Measurements from ENCODE around the gene RPRD1B.

DNA sequence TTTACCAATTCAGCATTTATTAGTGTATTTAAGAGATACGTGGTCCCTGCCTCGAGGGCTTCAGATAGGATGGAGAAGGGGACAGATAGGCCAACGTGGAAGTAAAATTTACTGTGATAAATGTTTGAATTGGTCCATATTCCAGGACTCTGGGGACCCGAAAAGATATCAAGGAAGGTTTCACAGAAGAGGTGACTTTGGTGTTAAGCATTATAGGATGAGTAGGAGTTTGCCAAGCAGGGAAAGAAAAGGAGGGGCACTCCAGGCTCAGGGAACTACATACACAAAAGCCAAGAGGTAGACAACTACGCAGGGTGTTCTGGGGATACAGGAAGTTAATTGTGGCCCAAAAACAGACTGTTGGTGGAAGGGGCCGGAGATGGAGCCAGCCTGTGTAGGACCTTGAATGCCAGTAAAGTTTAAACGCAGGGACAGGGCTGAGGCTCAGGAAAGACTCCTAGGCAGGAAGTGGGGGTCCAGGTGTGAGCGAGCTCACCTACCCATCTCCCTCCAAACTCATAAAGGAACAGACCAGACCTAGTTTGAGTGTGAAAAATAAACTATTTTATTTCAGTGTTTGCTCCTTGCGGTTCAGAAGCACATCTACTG is 94.5 kb downstream of the RPRD1B start:
- TF ChIP-seq, protein P1, sequence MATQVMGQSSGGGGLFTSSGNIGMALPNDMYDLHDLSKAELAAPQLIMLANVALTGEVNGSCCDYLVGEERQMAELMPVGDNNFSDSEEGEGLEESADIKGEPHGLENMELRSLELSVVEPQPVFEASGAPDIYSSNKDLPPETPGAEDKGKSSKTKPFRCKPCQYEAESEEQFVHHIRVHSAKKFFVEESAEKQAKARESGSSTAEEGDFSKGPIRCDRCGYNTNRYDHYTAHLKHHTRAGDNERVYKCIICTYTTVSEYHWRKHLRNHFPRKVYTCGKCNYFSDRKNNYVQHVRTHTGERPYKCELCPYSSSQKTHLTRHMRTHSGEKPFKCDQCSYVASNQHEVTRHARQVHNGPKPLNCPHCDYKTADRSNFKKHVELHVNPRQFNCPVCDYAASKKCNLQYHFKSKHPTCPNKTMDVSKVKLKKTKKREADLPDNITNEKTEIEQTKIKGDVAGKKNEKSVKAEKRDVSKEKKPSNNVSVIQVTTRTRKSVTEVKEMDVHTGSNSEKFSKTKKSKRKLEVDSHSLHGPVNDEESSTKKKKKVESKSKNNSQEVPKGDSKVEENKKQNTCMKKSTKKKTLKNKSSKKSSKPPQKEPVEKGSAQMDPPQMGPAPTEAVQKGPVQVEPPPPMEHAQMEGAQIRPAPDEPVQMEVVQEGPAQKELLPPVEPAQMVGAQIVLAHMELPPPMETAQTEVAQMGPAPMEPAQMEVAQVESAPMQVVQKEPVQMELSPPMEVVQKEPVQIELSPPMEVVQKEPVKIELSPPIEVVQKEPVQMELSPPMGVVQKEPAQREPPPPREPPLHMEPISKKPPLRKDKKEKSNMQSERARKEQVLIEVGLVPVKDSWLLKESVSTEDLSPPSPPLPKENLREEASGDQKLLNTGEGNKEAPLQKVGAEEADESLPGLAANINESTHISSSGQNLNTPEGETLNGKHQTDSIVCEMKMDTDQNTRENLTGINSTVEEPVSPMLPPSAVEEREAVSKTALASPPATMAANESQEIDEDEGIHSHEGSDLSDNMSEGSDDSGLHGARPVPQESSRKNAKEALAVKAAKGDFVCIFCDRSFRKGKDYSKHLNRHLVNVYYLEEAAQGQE (IDR thresholded peaks at IDR 0.05): no peak
- TF ChIP-seq, protein P2, sequence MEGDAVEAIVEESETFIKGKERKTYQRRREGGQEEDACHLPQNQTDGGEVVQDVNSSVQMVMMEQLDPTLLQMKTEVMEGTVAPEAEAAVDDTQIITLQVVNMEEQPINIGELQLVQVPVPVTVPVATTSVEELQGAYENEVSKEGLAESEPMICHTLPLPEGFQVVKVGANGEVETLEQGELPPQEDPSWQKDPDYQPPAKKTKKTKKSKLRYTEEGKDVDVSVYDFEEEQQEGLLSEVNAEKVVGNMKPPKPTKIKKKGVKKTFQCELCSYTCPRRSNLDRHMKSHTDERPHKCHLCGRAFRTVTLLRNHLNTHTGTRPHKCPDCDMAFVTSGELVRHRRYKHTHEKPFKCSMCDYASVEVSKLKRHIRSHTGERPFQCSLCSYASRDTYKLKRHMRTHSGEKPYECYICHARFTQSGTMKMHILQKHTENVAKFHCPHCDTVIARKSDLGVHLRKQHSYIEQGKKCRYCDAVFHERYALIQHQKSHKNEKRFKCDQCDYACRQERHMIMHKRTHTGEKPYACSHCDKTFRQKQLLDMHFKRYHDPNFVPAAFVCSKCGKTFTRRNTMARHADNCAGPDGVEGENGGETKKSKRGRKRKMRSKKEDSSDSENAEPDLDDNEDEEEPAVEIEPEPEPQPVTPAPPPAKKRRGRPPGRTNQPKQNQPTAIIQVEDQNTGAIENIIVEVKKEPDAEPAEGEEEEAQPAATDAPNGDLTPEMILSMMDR (IDR thresholded peaks at IDR 0.05; ENCODE audit: low read depth, low read length, missing input control): no peak
- TF ChIP-seq, protein P3, sequence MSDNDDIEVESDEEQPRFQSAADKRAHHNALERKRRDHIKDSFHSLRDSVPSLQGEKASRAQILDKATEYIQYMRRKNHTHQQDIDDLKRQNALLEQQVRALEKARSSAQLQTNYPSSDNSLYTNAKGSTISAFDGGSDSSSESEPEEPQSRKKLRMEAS (IDR thresholded peaks at IDR 0.05): no peak
- TF ChIP-seq SP1 (IDR thresholded peaks at IDR 0.05) (no peak), TAF1 (conservative IDR thresholded peaks at IDR 0.05) (no peak), RAD21 (IDR thresholded peaks at IDR 0.05) (no peak), YY1 (IDR thresholded peaks at IDR 0.05) (no peak), JUND (IDR thresholded peaks at IDR 0.05) (no peak), RXRA (IDR thresholded peaks at IDR 0.05) (no peak)
- TF ChIP-seq, protein P4, sequence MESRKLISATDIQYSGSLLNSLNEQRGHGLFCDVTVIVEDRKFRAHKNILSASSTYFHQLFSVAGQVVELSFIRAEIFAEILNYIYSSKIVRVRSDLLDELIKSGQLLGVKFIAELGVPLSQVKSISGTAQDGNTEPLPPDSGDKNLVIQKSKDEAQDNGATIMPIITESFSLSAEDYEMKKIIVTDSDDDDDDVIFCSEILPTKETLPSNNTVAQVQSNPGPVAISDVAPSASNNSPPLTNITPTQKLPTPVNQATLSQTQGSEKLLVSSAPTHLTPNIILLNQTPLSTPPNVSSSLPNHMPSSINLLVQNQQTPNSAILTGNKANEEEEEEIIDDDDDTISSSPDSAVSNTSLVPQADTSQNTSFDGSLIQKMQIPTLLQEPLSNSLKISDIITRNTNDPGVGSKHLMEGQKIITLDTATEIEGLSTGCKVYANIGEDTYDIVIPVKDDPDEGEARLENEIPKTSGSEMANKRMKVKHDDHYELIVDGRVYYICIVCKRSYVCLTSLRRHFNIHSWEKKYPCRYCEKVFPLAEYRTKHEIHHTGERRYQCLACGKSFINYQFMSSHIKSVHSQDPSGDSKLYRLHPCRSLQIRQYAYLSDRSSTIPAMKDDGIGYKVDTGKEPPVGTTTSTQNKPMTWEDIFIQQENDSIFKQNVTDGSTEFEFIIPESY (IDR thresholded peaks at IDR 0.05): no peak
